Hepatocyte (in vitro differentiated cells): ENCODE measurements around the gene GLUD2. TPM values are rescaled to one million over a fixed set of nuclear protein-coding genes. Genes with fewer than 3 reads are reported as not detected.
A peak's percentile ranks its signal among the peaks of the same experiment; 100 is the strongest.

Source experiments
- DNase-seq: peaks from one replicate; pipeline ENCODE4 v3.0.0-alpha.2; 2016; ENCODE audit warnings: low spot score
- H2AFZ ChIP-seq: fragments of 200-600 bp; sonication (generic); 2 replicates; pipeline ENCODE4 v1.6.0; 2016; ENCODE audit warnings: antibody characterized with exemption, mild to moderate bottlenecking
- H3K27ac ChIP-seq: fragments of 200-600 bp; sonication (generic); 2 replicates; pipeline ENCODE4 v1.5.1; 2016; ENCODE audit warnings: mild to moderate bottlenecking
- H3K27me3 ChIP-seq: fragments of 200-600 bp; sonication (generic); 2 replicates; pipeline ENCODE4 v1.6.1; 2016
- H3K36me3 ChIP-seq: fragments of 200-600 bp; sonication (generic); replicated peaks from 2 replicates; pipeline ENCODE4 v1.5.1; 2016; ENCODE audit warnings: low read depth; ENCODE audit not compliant: insufficient read depth
- H3K4me1 ChIP-seq: fragments of 200-600 bp; sonication (generic); 2 replicates; pipeline ENCODE4 v1.5.1; 2016; ENCODE audit warnings: mild to moderate bottlenecking, moderate library complexity; ENCODE audit not compliant: insufficient read depth
- H3K4me2 ChIP-seq: fragments of 200-600 bp; sonication (generic); 2 replicates; pipeline ENCODE4 v1.6.0; 2016
- H3K4me3 ChIP-seq: fragments of 200-600 bp; sonication (generic); 2 replicates; pipeline ENCODE4 v1.5.1; 2016; ENCODE audit warnings: mild to moderate bottlenecking
- H3K79me2 ChIP-seq: fragments of 200-600 bp; sonication (generic); 2 replicates; pipeline ENCODE4 v1.6.0; 2017; ENCODE audit warnings: mild to moderate bottlenecking
- H3K9me2 ChIP-seq: fragments of 200-600 bp; sonication (generic); replicated peaks from 2 replicates; pipeline ENCODE4 v1.6.0; 2017; ENCODE audit warnings: mild to moderate bottlenecking; ENCODE audit not compliant: insufficient read depth
- H3K9me3 ChIP-seq: fragments of 200-600 bp; sonication (generic); 2 replicates; pipeline ENCODE4 v1.5.1; 2016; ENCODE audit warnings: low read depth, mild to moderate bottlenecking
- H4K20me1 ChIP-seq: fragments of 200-600 bp; sonication (generic); 2 replicates; pipeline ENCODE4 v1.6.0; 2016; ENCODE audit warnings: mild to moderate bottlenecking; ENCODE audit not compliant: insufficient read depth, poor library complexity, severe bottlenecking
- CTCF ChIP-seq: fragments of 200-600 bp; sonication (generic); IDR thresholded peaks from 2 replicates; pipeline ENCODE4 v1.5.1; 2016; ENCODE audit warnings: antibody characterized with exemption, mild to moderate bottlenecking; ENCODE audit not compliant: poor library complexity
- EZH2 ChIP-seq: fragments of 200-600 bp; sonication (generic); IDR thresholded peaks from 2 replicates; pipeline ENCODE4 v1.6.1; 2016; ENCODE audit warnings: antibody characterized with exemption, mild to moderate bottlenecking, borderline replicate concordance
- EZH2phosphoT487 ChIP-seq: fragments of 200-600 bp; sonication (generic); IDR thresholded peaks from one replicate; pipeline ENCODE4 v1.6.1; 2018; ENCODE audit warnings: antibody characterized with exemption, mild to moderate bottlenecking, low read depth, moderate library complexity; ENCODE audit not compliant: unreplicated experiment, severe bottlenecking
- WGBS: methylation state at CpG from one replicate; pipeline ENCODE4 v1.1.6; 2016; ENCODE audit warnings: low lambda C conversion rate; ENCODE audit errors: missing lambda C conversion rate; 5-methylcytosine and 5-hydroxymethylcytosine counted together
- polyA plus RNA-seq: library from polyadenylated mRNA; unstranded; fragments of >200 nt; fragmentation: Nextera tagmentation; extraction: Ambion mirVana; gene quantifications from 2 replicates; pipeline ENCODE4 v1.2.1, GENCODE V29; 2016
- total RNA-seq: library from RNA; depleted of rRNA; stranded (reverse); fragments of >200 nt; gene quantifications from 2 replicates; pipeline ENCODE4 v1.2.3, GENCODE V29; 2014

Gene GLUD2
- total and polyA plus RNA-seq, 2 experiments from 2014 or later = 4.4 to 12.6 TPM

DNA sequence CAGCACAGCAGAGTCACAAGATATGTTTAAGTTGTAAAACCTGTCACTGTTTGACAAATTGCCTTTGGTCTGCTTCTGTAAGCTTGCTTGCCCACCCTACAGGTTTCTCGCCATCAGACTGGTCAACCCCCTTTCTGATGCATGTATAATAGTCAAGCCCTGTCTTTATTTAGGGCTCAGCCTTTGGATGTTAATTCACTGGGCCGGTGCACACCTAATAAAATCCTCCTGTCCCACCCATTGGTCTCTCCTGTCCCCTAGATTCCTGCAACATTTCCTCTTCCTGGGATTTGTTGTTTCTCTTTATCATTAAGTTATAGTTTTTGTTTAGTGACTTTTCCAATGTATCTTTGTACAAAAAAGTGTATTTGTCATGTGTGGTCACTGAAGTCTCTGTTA lies 38.2 kb downstream of the GLUD2 start:
- Histone ChIP-seq H3K27ac (peak overlapping the region; percentile 9), H3K4me3 (no peak overlapping the region), H3K4me2 (no peak overlapping the region), H3K9me2 (no peaks in the 10 kb centered on the region), H3K79me2 (no peaks in the 10 kb centered on the region), H3K36me3 (no peaks in the 10 kb centered on the region), H2AFZ (no peak overlapping the region), H3K4me1 (no peaks in the 10 kb centered on the region), H3K27me3 (no peaks in the 10 kb centered on the region), H4K20me1 (no peaks in the 10 kb centered on the region), H3K9me3 (no peaks in the 10 kb centered on the region)
- 57% methylated on average over 2 of the region's 2 CpGs for WGBS
- no peak for DNase-seq
- TF ChIP-seq EZH2phosphoT487 (no peak), CTCF (no peak), EZH2 (no peak)

GRCh38 chrX:121093011-121093410 lies 45.6 kb downstream of the GLUD2 start:
- no peak for TF ChIP-seq EZH2
- no peak for TF ChIP-seq CTCF
- no peak for TF ChIP-seq EZH2phosphoT487
- H4K20me1 ChIP-seq = no peaks in the 10 kb centered on the region
- whole genome bisulfite sequencing = 59% methylated on average over 2 of the region's 2 CpGs
- H3K4me2 ChIP-seq = no peak overlapping the region
- H3K4me1 ChIP-seq = no peaks in the 10 kb centered on the region
- no peak overlapping the region for H3K27ac ChIP-seq
- H3K9me3 ChIP-seq = no peaks in the 10 kb centered on the region
- no peaks in the 10 kb centered on the region for H3K27me3 ChIP-seq
- no peaks in the 10 kb centered on the region for H3K79me2 ChIP-seq
- no peaks in the 10 kb centered on the region for H3K9me2 ChIP-seq
- no peak overlapping the region for H3K4me3 ChIP-seq
- H3K36me3 ChIP-seq = no peaks in the 10 kb centered on the region
- H2AFZ ChIP-seq = no peak overlapping the region
- DNase-seq = no peak

Other genes starting within 250 kb of the GLUD2 start
- not detected in 2 replicates for gene CT47B1, start 171.7 kb upstream of the GLUD2 start, total RNA-seq
- not detected in 2 replicates for gene CT47B1, start 171.7 kb upstream of the GLUD2 start, polyA plus RNA-seq
- not detected in 2 replicates for gene CT47A11, start 110.5 kb upstream of the GLUD2 start, total RNA-seq
- not detected in 2 replicates for gene CT47A11, start 110.5 kb upstream of the GLUD2 start, polyA plus RNA-seq
- not detected in 2 replicates for gene CT47A10, start 105.6 kb upstream of the GLUD2 start, total RNA-seq
- gene CT47A10, start 105.6 kb upstream of the GLUD2 start, polyA plus RNA-seq = not detected in 2 replicates
- gene CT47A9, start 100.7 kb upstream of the GLUD2 start, total RNA-seq = not detected in 2 replicates
- gene CT47A9, start 100.7 kb upstream of the GLUD2 start, polyA plus RNA-seq = not detected in 2 replicates
- not detected in 2 replicates for gene CT47A8, start 95.9 kb upstream of the GLUD2 start, total RNA-seq
- not detected in 2 replicates for gene CT47A8, start 95.9 kb upstream of the GLUD2 start, polyA plus RNA-seq
- gene CT47A7, start 91.0 kb upstream of the GLUD2 start, total RNA-seq = not detected in 2 replicates
- not detected in 2 replicates for gene CT47A7, start 91.0 kb upstream of the GLUD2 start, polyA plus RNA-seq
- not detected in 2 replicates for gene CT47A6, start 86.1 kb upstream of the GLUD2 start, total RNA-seq
- gene CT47A6, start 86.1 kb upstream of the GLUD2 start, polyA plus RNA-seq = not detected in 2 replicates
- not detected in 2 replicates for gene CT47A5, start 81.3 kb upstream of the GLUD2 start, total RNA-seq
- not detected in 2 replicates for gene CT47A5, start 81.3 kb upstream of the GLUD2 start, polyA plus RNA-seq
- not detected in 2 replicates for gene CT47A4, start 76.4 kb upstream of the GLUD2 start, total RNA-seq
- gene CT47A4, start 76.4 kb upstream of the GLUD2 start, polyA plus RNA-seq = not detected in 2 replicates
- not detected in 2 replicates for gene CT47A3, start 71.5 kb upstream of the GLUD2 start, total RNA-seq
- gene CT47A3, start 71.5 kb upstream of the GLUD2 start, polyA plus RNA-seq = not detected in 2 replicates
- gene CT47A2, start 66.7 kb upstream of the GLUD2 start, total RNA-seq = not detected in 2 replicates
- gene CT47A2, start 66.7 kb upstream of the GLUD2 start, polyA plus RNA-seq = not detected in 2 replicates
- not detected in 2 replicates for gene CT47A1, start 61.9 kb upstream of the GLUD2 start, total RNA-seq
- not detected in 2 replicates for gene CT47A1, start 61.9 kb upstream of the GLUD2 start, polyA plus RNA-seq